ENCODE measurements around the gene TK2. TPM values are rescaled to one million over a fixed set of nuclear protein-coding genes. Genes with fewer than 3 reads are reported as not detected.
A peak's percentile ranks its signal among the peaks of the same experiment; 100 is the strongest.

TK2 gene
- total and polyA plus RNA-seq, 10 donors, result 8.3 to 56.6 (median 31.8) TPM

- Histone ChIP-seq H3K27me3 (replicated peaks in 1 of 7) (no peaks in the 10 kb centered on the region), H3K36me3 (no peaks in the 10 kb centered on the region), H3K27ac (no peak overlapping the region), H3K4me1 (peaks cover 6 to 52% (median 22%) of the 10 kb centered on the region in 6 donors), H3K9me3 (no peaks in the 10 kb centered on the region), H3K4me3 (no peak overlapping the region)
- DNase-seq, result no peak
- TF ChIP-seq CTCF (IDR thresholded peaks at IDR 0.05 in 8 of 11, conservative IDR thresholded peaks at IDR 0.05 in 3 of 11) (no peak), POLR2AphosphoS5 (IDR thresholded peaks at IDR 0.05) (no peak), POLR2A (IDR thresholded peaks at IDR 0.05) (no peak)
- 68 to 90% (median 73%) methylated on average over 5 to 6 of the region's 6 CpGs for WGBS, 5 donors
- intact Hi-C loops (cut with DNase I; ENCODE audit: low total_unique reads), result loop anchor here (5.0 kb wide), 1 partner anchor 77 kb away; no protein-coding TSS in a partner anchor
Measured at GRCh38 chr16:66485376-66485775, 64.5 kb downstream of the TK2 start.

GRCh38 chr16:66484453-66485213 is 65.3 kb downstream of the TK2 start:
- 82 to 91% (median 86%) methylated on average over 14 to 15 of the region's 15 CpGs for WGBS, 5 donors
- Histone ChIP-seq H3K27me3 (replicated peaks in 1 of 7) (no peaks in the 10 kb centered on the region), H3K4me1 (peaks cover 6 to 53% (median 21%) of the 10 kb centered on the region in 6 donors), H3K4me3 (no peak overlapping the region), H3K9me3 (no peaks in the 10 kb centered on the region), H3K27ac (no peak overlapping the region), H3K36me3 (no peaks in the 10 kb centered on the region)
- DNase-seq, result no peak
- TF ChIP-seq POLR2A (IDR thresholded peaks at IDR 0.05) (no peak), POLR2AphosphoS5 (IDR thresholded peaks at IDR 0.05) (no peak), CTCF (IDR thresholded peaks at IDR 0.05 in 8 of 11, conservative IDR thresholded peaks at IDR 0.05 in 3 of 11) (no peak)
- intact Hi-C loops (cut with DNase I; ENCODE audit: low total_unique reads), result loop anchor here (5.0 kb wide), 1 partner anchor 78 kb away; no protein-coding TSS in a partner anchor

GRCh38 chr16:66483689-66484452 is 66.1 kb downstream of the TK2 start:
- 44 to 74% (median 45%) methylated on average over 8 to 14 of the region's 14 CpGs for WGBS, 5 donors

More at GRCh38 chr16:66483689-66484452, 66.1 kb downstream of the TK2 start:
- Histone ChIP-seq H3K27ac (no peak overlapping the region), H3K36me3 (no peaks in the 10 kb centered on the region), H3K27me3 (replicated peaks in 1 of 7) (no peaks in the 10 kb centered on the region), H3K9me3 (no peaks in the 10 kb centered on the region), H3K4me1 (peaks cover 7 to 60% (median 25%) of the 10 kb centered on the region in 6 donors), H3K4me3 (no peak overlapping the region)
- TF ChIP-seq CTCF (IDR thresholded peaks at IDR 0.05 in 8 of 11, conservative IDR thresholded peaks at IDR 0.05 in 3 of 11) (peak; percentile 81 to 95 (median 93)), POLR2A (IDR thresholded peaks at IDR 0.05) (no peak), POLR2AphosphoS5 (IDR thresholded peaks at IDR 0.05) (peak; percentile 44 to 66 (median 56))
- peak; percentile 96 for DNase-seq
- intact Hi-C loops (cut with DNase I; ENCODE audit: low total_unique reads), result loop anchor here (2.0 kb wide), 1 partner anchor 77 kb away; no protein-coding TSS in a partner anchor
